OCI-LY1 (cell line): Measurements from ENCODE around the gene TSPYL6.

Experiments used
- H2AFZ ChIP-seq: fragments of 200-600 bp; sonication (generic), shearing (Covaris generic); 2 replicates; pipeline ENCODE4 v1.6.0; 2014; ENCODE audit warnings: antibody characterized with exemption, mild to moderate bottlenecking, low read length
- H3F3A ChIP-seq: fragments of 200-600 bp; sonication (generic), shearing (Covaris generic); 2 replicates; pipeline ENCODE4 v1.6.0; 2014; ENCODE audit warnings: mild to moderate bottlenecking, antibody characterized with exemption, low read length, moderate library complexity; ENCODE audit not compliant: insufficient read depth
- H3K27ac ChIP-seq: fragments of 200-600 bp; sonication (generic); 2 replicates; pipeline ENCODE4 v1.5.1; 2014; ENCODE audit warnings: low read length, mixed run types, mild to moderate bottlenecking, low read depth; ENCODE audit not compliant: poor library complexity, severe bottlenecking
- H3K27me3 ChIP-seq: fragments of 200-600 bp; sonication (generic); 2 replicates; pipeline ENCODE4 v1.6.0; 2014; ENCODE audit warnings: antibody characterized with exemption, mild to moderate bottlenecking, low read length, moderate library complexity; ENCODE audit not compliant: insufficient read depth
- H3K36me3 ChIP-seq: fragments of 200-600 bp; sonication (generic); 2 replicates; pipeline ENCODE4 v1.6.1; 2014; ENCODE audit warnings: mild to moderate bottlenecking, antibody characterized with exemption, low read length, moderate library complexity, mixed read lengths; ENCODE audit not compliant: insufficient read depth
- H3K4me1 ChIP-seq: fragments of 200-600 bp; sonication (generic); 2 replicates; pipeline ENCODE4 v1.5.1; 2014; ENCODE audit warnings: mild to moderate bottlenecking, low read length, moderate library complexity; ENCODE audit not compliant: insufficient read depth, severe bottlenecking
- H3K4me2 ChIP-seq: fragments of 200-600 bp; sonication (generic), shearing (Covaris generic); 2 replicates; pipeline ENCODE4 v1.6.1; 2014; ENCODE audit warnings: low read length
- H3K4me3 ChIP-seq: fragments of 200-600 bp; sonication (generic); 2 replicates; pipeline ENCODE4 v1.5.1; 2014; ENCODE audit warnings: low read length, low read depth, mild to moderate bottlenecking, mixed read lengths; ENCODE audit not compliant: poor library complexity, severe bottlenecking
- H3K79me2 ChIP-seq: fragments of 200-600 bp; shearing (Covaris generic); 2 replicates; pipeline ENCODE4 v1.6.1; 2016; ENCODE audit warnings: mixed run types, low read length, mixed read lengths; ENCODE audit not compliant: insufficient read depth
- H3K9ac ChIP-seq: fragments of 200-600 bp; sonication (generic), shearing (Covaris generic); 2 replicates; pipeline ENCODE4 v1.6.1; 2014; ENCODE audit warnings: mild to moderate bottlenecking, low read length, mixed read lengths
- H3K9me2 ChIP-seq: fragments of 200-600 bp; sonication (generic), shearing (Covaris generic); 2 replicates; pipeline ENCODE4 v1.6.1; 2014; ENCODE audit warnings: low read depth, mild to moderate bottlenecking, low read length, mixed read lengths
- H3K9me3 ChIP-seq: fragments of 200-600 bp; shearing (Covaris generic); 2 replicates; pipeline ENCODE4 v1.6.1; 2014; ENCODE audit warnings: low read length, mixed read lengths
- H4K20me1 ChIP-seq: fragments of 200-600 bp; sonication (generic), shearing (Covaris generic); 2 replicates; pipeline ENCODE4 v1.6.0; 2016; ENCODE audit warnings: mild to moderate bottlenecking, low read length; ENCODE audit not compliant: insufficient read depth
- EZH2 ChIP-seq: fragments of 200-600 bp; sonication (generic), shearing (Covaris generic); IDR thresholded peaks from 2 replicates; pipeline ENCODE4 v1.8.0; 2017; ENCODE audit warnings: borderline replicate concordance, mixed run types, mild to moderate bottlenecking, antibody characterized with exemption, low read length, moderate library complexity, mixed read lengths
- TF ChIP-seq, protein P1 (sequence below): fragments of 200-600 bp; sonication (generic), shearing (Covaris generic); IDR thresholded peaks from 2 replicates; pipeline ENCODE4 v1.5.1; 2017; ENCODE audit warnings: mild to moderate bottlenecking, antibody characterized with exemption, low read length, moderate library complexity, mixed read lengths

Gene TSPYL6

DNA sequence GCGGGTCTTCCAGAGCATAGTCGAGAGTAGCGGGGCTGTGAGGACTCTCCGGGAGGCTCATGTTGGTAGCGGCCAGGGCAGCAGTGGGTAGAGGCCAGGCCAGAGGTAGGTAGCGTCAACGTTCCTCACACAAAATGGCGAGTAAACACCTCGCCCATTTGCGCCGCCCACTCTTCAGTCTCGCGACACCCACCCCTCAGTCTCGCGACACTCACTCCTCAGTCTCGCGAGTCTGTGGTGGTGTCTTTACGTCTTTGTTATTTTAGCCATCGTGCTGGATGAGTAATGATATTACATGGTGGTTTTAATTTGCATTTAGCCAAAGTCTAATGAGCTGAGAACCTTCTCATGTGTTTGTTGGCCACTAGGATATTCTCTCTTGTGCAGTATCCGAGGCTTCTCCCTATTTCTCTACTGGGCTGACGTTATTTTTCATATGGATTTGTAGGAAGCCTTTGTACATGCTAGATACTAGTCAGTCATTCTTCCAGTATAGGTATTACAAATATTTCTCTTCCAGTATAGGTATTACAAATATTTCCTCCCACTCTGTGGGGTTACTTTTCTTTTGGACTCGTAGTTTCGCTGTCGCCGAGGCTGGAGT is at the start of gene TSPYL6:
Gene TSPYL6 (minus strand): TSS at position 139 of the 604 bp plus-strand sequence. CDS start 78 bp downstream, at position 61.
- H3K27ac ChIP-seq = no peak within 1 kb of the TSS
- no peaks in the 10 kb centered on the region for H3K79me2 ChIP-seq
- H3K4me3 ChIP-seq = no peak within 1 kb of the TSS
- no peaks in the 10 kb centered on the region for H3K9me3 ChIP-seq
- no peaks in the 10 kb centered on the region for H3K36me3 ChIP-seq
- H3F3A ChIP-seq = no peaks in the 10 kb centered on the region
- H3K9me2 ChIP-seq = no peaks in the 10 kb centered on the region
- no peak within 1 kb of the TSS for H3K4me2 ChIP-seq
- no peak for TF ChIP-seq EZH2
- TF ChIP-seq, protein P1, sequence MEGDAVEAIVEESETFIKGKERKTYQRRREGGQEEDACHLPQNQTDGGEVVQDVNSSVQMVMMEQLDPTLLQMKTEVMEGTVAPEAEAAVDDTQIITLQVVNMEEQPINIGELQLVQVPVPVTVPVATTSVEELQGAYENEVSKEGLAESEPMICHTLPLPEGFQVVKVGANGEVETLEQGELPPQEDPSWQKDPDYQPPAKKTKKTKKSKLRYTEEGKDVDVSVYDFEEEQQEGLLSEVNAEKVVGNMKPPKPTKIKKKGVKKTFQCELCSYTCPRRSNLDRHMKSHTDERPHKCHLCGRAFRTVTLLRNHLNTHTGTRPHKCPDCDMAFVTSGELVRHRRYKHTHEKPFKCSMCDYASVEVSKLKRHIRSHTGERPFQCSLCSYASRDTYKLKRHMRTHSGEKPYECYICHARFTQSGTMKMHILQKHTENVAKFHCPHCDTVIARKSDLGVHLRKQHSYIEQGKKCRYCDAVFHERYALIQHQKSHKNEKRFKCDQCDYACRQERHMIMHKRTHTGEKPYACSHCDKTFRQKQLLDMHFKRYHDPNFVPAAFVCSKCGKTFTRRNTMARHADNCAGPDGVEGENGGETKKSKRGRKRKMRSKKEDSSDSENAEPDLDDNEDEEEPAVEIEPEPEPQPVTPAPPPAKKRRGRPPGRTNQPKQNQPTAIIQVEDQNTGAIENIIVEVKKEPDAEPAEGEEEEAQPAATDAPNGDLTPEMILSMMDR = no peak
- no peak within 1 kb of the TSS for H3K9ac ChIP-seq
- no peak within 1 kb of the TSS for H2AFZ ChIP-seq
- H4K20me1 ChIP-seq = no peaks in the 10 kb centered on the region
- no peaks in the 10 kb centered on the region for H3K4me1 ChIP-seq
- no peaks in the 10 kb centered on the region for H3K27me3 ChIP-seq

DNA sequence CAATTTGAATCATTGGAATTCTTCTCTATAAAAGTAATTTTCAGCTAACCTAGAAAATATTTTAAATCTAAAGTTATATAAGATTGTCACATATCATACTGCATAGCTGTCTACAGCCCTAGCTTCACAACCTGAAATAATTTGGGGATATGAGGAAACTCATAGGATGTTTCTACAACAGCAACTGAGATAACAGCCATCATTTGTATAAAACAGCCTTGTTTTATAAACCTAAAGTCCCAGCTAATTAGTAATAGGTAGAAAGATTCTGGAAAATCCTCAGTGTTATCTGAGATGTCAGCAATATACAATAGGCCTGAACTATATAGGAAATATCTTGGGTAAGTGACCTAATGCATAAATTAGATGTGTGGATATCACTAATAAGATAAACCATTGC is 47.6 kb upstream of the TSPYL6 start:
- TF ChIP-seq, protein P1 = no peak
- TF ChIP-seq EZH2 = no peak
- H4K20me1 ChIP-seq = no peaks in the 10 kb centered on the region

DNA sequence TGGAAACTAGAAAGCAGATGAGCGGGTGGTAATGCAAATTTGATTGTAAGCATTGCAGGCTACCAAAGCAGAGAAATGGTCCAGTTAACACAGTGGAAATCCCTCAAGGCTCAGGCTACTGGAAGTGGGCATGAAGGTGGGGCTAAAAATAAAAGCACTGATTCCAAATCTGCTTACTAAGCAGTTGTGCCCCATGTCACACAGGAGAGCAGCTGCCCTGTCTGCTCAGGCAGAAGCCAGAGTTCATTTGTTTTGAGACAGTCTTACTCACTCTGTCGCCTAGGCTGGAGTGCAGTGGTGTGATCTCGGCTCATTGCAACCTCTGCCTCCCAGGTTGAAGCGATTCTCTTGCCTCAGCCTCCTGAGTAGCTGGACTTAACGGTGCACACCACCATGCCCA is 42.5 kb upstream of the TSPYL6 start:
- Histone ChIP-seq H3K4me2 (no peak overlapping the region), H2AFZ (no peak overlapping the region), H3K9me3 (no peaks in the 10 kb centered on the region), H3K9me2 (no peaks in the 10 kb centered on the region), H3K4me3 (no peak overlapping the region), H3K4me1 (no peaks in the 10 kb centered on the region), H3K27ac (no peak overlapping the region), H3K9ac (no peak overlapping the region), H3K27me3 (no peaks in the 10 kb centered on the region), H4K20me1 (no peaks in the 10 kb centered on the region), H3F3A (no peaks in the 10 kb centered on the region), H3K36me3 (no peaks in the 10 kb centered on the region), H3K79me2 (no peaks in the 10 kb centered on the region)
- TF ChIP-seq, protein P1 = no peak
- TF ChIP-seq EZH2 = no peak

More for the DNA sequence above, 47.6 kb upstream of the TSPYL6 start:
- H3K4me3 ChIP-seq = no peak overlapping the region
- H3K36me3 ChIP-seq = no peaks in the 10 kb centered on the region
- H3F3A ChIP-seq = no peaks in the 10 kb centered on the region
- H3K79me2 ChIP-seq = no peaks in the 10 kb centered on the region
- H3K4me1 ChIP-seq = no peaks in the 10 kb centered on the region
- no peak overlapping the region for H3K4me2 ChIP-seq
- H3K27ac ChIP-seq = no peak overlapping the region
- H3K27me3 ChIP-seq = no peaks in the 10 kb centered on the region
- H3K9ac ChIP-seq = no peak overlapping the region
- H3K9me3 ChIP-seq = no peaks in the 10 kb centered on the region
- H3K9me2 ChIP-seq = no peaks in the 10 kb centered on the region
- no peak overlapping the region for H2AFZ ChIP-seq
